H9 (cell line): ENCODE results near the gene PLCH1. TPM values are rescaled to one million over a fixed set of nuclear protein-coding genes. Genes with fewer than 3 reads are reported as not detected.

Experiments used
- DNase-seq: peaks from one replicate; pipeline ENCODE4 v3.0.0-alpha.2; 2017
- H2AFZ ChIP-seq: one replicate; pipeline ENCODE4 v1.6.1; 2013; ENCODE audit warnings: mild to moderate bottlenecking, low read length, control low read depth, moderate library complexity
- H2AK5ac ChIP-seq: 2 replicates; pipeline ENCODE4 v1.6.1; 2013; ENCODE audit warnings: low read length, control low read depth, mixed read lengths; ENCODE audit not compliant: insufficient read length
- H2BK120ac ChIP-seq: one replicate; pipeline ENCODE4 v1.6.1; 2013; ENCODE audit warnings: low read depth, mild to moderate bottlenecking, low read length, control low read depth, inconsistent platforms; ENCODE audit not compliant: poor library complexity, severe bottlenecking
- H2BK12ac ChIP-seq: 2 replicates; pipeline ENCODE4 v1.6.1; 2013; ENCODE audit warnings: low read length, control low read depth, mixed read lengths, low read depth; ENCODE audit not compliant: insufficient read length
- H2BK15ac ChIP-seq: 2 replicates; pipeline ENCODE4 v1.6.1; 2013; ENCODE audit warnings: low read depth, low read length, control low read depth
- H2BK20ac ChIP-seq: one replicate; pipeline ENCODE4 v1.6.1; 2013; ENCODE audit warnings: low read depth, mild to moderate bottlenecking, low read length, control low read depth, inconsistent platforms; ENCODE audit not compliant: poor library complexity, severe bottlenecking
- H2BK5ac ChIP-seq: 2 replicates; pipeline ENCODE4 v1.6.1; 2013; ENCODE audit warnings: low read length, control low read depth, mixed read lengths; ENCODE audit not compliant: insufficient read length
- H3K14ac ChIP-seq: 2 replicates; pipeline ENCODE4 v1.6.1; 2013; ENCODE audit warnings: low read length, control low read depth; ENCODE audit not compliant: insufficient read depth
- H3K18ac ChIP-seq: 2 replicates; pipeline ENCODE4 v1.6.1; 2013; ENCODE audit warnings: low read depth, mild to moderate bottlenecking, mixed read lengths, low read length, control low read depth; ENCODE audit not compliant: insufficient read length
- H3K23ac ChIP-seq: 2 replicates; pipeline ENCODE4 v1.6.1; 2013; ENCODE audit warnings: low read length, control low read depth, mixed read lengths, low read depth; ENCODE audit not compliant: insufficient read length
- H3K23me2 ChIP-seq: 2 replicates; pipeline ENCODE4 v1.6.1; 2013; ENCODE audit warnings: low read depth, mild to moderate bottlenecking, mixed read lengths, low read length, control low read depth; ENCODE audit not compliant: insufficient read length, poor library complexity, severe bottlenecking
- H3K27ac ChIP-seq: 2 replicates; pipeline ENCODE4 v1.5.1; 2013; ENCODE audit warnings: low read length, control low read depth, mixed read lengths, low read depth; ENCODE audit not compliant: insufficient read length
- H3K27me3 ChIP-seq: 2 replicates; pipeline ENCODE4 v1.6.1; 2013; ENCODE audit warnings: low read length, control low read depth, inconsistent platforms; ENCODE audit not compliant: insufficient read depth
- H3K4ac ChIP-seq: 2 replicates; pipeline ENCODE4 v1.6.1; 2013; ENCODE audit warnings: low read depth, mild to moderate bottlenecking, control low read depth, inconsistent platforms, low read length, moderate library complexity
- H3K4me1 ChIP-seq: 2 replicates; pipeline ENCODE4 v1.6.1; 2013; ENCODE audit warnings: low read length, control low read depth, inconsistent platforms; ENCODE audit not compliant: insufficient read depth
- H3K4me2 ChIP-seq: 2 replicates; pipeline ENCODE4 v1.6.1; 2013; ENCODE audit warnings: low read length, control low read depth, mixed read lengths; ENCODE audit not compliant: insufficient read length, insufficient read depth
- H3K56ac ChIP-seq: 2 replicates; pipeline ENCODE4 v1.6.1; 2013; ENCODE audit warnings: low read depth, mild to moderate bottlenecking, mixed read lengths, low read length, control low read depth; ENCODE audit not compliant: insufficient read length
- H3K79me1 ChIP-seq: 2 replicates; pipeline ENCODE4 v1.6.1; 2013; ENCODE audit warnings: low read depth, mild to moderate bottlenecking, moderate library complexity, low read length, control low read depth, inconsistent platforms; ENCODE audit not compliant: insufficient read depth, poor library complexity, severe bottlenecking
- H3K79me2 ChIP-seq: 2 replicates; pipeline ENCODE4 v1.6.1; 2013; ENCODE audit warnings: low read length, control low read depth, inconsistent platforms; ENCODE audit not compliant: insufficient read depth
- H3K9ac ChIP-seq: 2 replicates; pipeline ENCODE4 v1.6.1; 2013; ENCODE audit warnings: low read length, control low read depth, mixed read lengths; ENCODE audit not compliant: insufficient read length; ENCODE audit errors: extremely low read depth
- H3K9me3 ChIP-seq: one replicate; pipeline ENCODE4 v1.6.1; 2013; ENCODE audit warnings: low read depth, low read length, inconsistent platforms; ENCODE audit not compliant: control insufficient read depth
- H3T11ph ChIP-seq: one replicate; pipeline ENCODE4 v1.6.1; 2013; ENCODE audit warnings: mild to moderate bottlenecking, low read length, control low read depth, inconsistent platforms
- H4K20me1 ChIP-seq: one replicate; pipeline ENCODE4 v1.6.1; 2013; ENCODE audit not compliant: control insufficient read depth, insufficient read length, insufficient read depth
- H4K5ac ChIP-seq: 2 replicates; pipeline ENCODE4 v1.6.1; 2013; ENCODE audit warnings: low read depth, mild to moderate bottlenecking, mixed read lengths, low read length, control low read depth; ENCODE audit not compliant: insufficient read length
- H4K8ac ChIP-seq: replicated peaks from 2 replicates; pipeline ENCODE4 v1.6.1; 2013; ENCODE audit warnings: low read length, control low read depth, mixed read lengths, low read depth; ENCODE audit not compliant: insufficient read length
- H4K91ac ChIP-seq: 2 replicates; pipeline ENCODE4 v1.6.1; 2013; ENCODE audit warnings: low read depth, mild to moderate bottlenecking, moderate library complexity, mixed read lengths, low read length, control low read depth; ENCODE audit not compliant: insufficient read length
- H3K27ac Mint-ChIP-seq, 3 experiments: 2 replicates in 2 of 3; 3 replicates in 1 of 3; pipeline ENCODE4 v1.8.0; 2020 to 2021; ENCODE audit warnings: mixed read lengths in 3 of 3, mild to moderate bottlenecking in 1 of 3, moderate library complexity in 1 of 3
- H3K27me3 Mint-ChIP-seq: 2 replicates; pipeline ENCODE4 v1.8.0; 2021; ENCODE audit warnings: low read depth, mild to moderate bottlenecking, moderate library complexity, mixed read lengths
- H3K36me3 Mint-ChIP-seq, 3 experiments: 2 replicates in 2 of 3; 3 replicates in 1 of 3; pipeline ENCODE4 v1.8.0; 2020 to 2021; ENCODE audit warnings: low read depth in 3 of 3, mixed read lengths in 3 of 3; ENCODE audit not compliant: insufficient read depth in 1 of 3
- H3K4me1 Mint-ChIP-seq, 2 experiments: 2 replicates each; pipeline ENCODE4 v1.8.0; 2020; ENCODE audit warnings: mixed read lengths in 2 of 2
- H3K4me3 Mint-ChIP-seq, 2 experiments: 2 replicates in 1 of 2; 3 replicates in 1 of 2; pipeline ENCODE4 v1.8.0; 2020 to 2021; ENCODE audit warnings: mild to moderate bottlenecking in 2 of 2, mixed read lengths in 2 of 2, moderate library complexity in 1 of 2
- H3K9me3 Mint-ChIP-seq, 2 experiments: 2 replicates in 1 of 2; 3 replicates in 1 of 2; pipeline ENCODE4 v1.8.0; 2020; ENCODE audit warnings: mild to moderate bottlenecking in 2 of 2, mixed read lengths in 2 of 2, moderate library complexity in 1 of 2
- WGBS: extraction: QIAGEN DNeasy Blood & Tissue Kit; methylation state at CpG from one replicate; pipeline ENCODE4 v1.1.7; 2013; ENCODE audit warnings: missing lambda C conversion rate, low lambda C conversion rate, mixed read lengths; ENCODE audit not compliant: insufficient read length; ENCODE audit errors: extremely low coverage; 5-methylcytosine and 5-hydroxymethylcytosine counted together
- total RNA-seq: library from RNA; stranded (reverse); gene quantifications from 2 replicates; pipeline ENCODE4 v1.2.1, GENCODE V29; 2021
- TF ChIP-seq, protein P1 (sequence below): fragments of 200-600 bp; sonication (generic); conservative IDR thresholded peaks from 3 replicates; pipeline ENCODE4 v1.8.0; 2021; ENCODE audit warnings: antibody characterized with exemption, mild to moderate bottlenecking

PLCH1 gene
- total RNA-seq, 1 experiment from 2014 or later, result 19.0 TPM

DNA sequence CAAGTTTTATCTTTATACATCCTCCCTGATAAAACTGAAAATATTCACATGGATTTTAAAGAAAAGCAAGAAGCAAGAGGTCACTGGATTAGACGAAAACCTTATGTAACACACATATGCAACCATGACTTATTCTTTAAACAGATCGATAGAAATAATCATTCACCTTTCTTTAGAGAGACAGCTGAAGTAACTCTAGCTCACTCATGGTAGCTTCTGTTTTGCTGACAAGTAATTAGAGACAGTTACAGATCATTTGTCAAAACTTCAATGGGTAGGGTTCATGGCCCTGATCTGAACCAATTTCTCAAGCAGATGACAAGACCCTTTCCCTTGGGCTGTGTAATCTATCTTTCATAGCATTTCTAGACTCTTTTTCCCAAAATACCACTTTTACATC lies 74.5 kb downstream of the PLCH1 start:
- H3K27me3 ChIP-seq, result no peaks in the 10 kb centered on the region
- H3T11ph ChIP-seq, result no peak overlapping the region
- H4K91ac ChIP-seq, result no peak overlapping the region
- no peaks in the 10 kb centered on the region for H3K79me2 ChIP-seq
- no peak overlapping the region for H3K4me2 ChIP-seq
- H3K27ac Mint-ChIP-seq, result no peak overlapping the region; a peak in 1 of 7 replicates
- H3K4me1 ChIP-seq, result no peaks in the 10 kb centered on the region; the same call in 1 of the 2 replicates
- no peak overlapping the region for H3K18ac ChIP-seq
- H3K36me3 Mint-ChIP-seq, result no peaks in the 10 kb centered on the region; a peak in 1 of 7 replicates
- no peak overlapping the region for H2AFZ ChIP-seq
- no peak overlapping the region for H2AK5ac ChIP-seq
- H3K9ac ChIP-seq, result no peak overlapping the region
- no peak overlapping the region for H3K4ac ChIP-seq
- H3K27ac ChIP-seq, result no peak overlapping the region
- no CpG with 5 or more reads among the region's 2 CpGs for WGBS
- H2BK15ac ChIP-seq, result no peak overlapping the region
- no peaks in the 10 kb centered on the region for H4K20me1 ChIP-seq
- no peak overlapping the region for H4K8ac ChIP-seq
- no peaks in the 10 kb centered on the region for H3K9me3 ChIP-seq
- H3K4me1 Mint-ChIP-seq, result peaks cover under 1% of the 10 kb centered on the region in 2 experiments
- H4K5ac ChIP-seq, result no peak overlapping the region
- no peaks in the 10 kb centered on the region for H3K23me2 ChIP-seq
- no peak for DNase-seq
- H3K23ac ChIP-seq, result no peak overlapping the region
- H2BK120ac ChIP-seq, result no peak overlapping the region
- no peak overlapping the region for H3K4me3 Mint-ChIP-seq
- no peaks in the 10 kb centered on the region for H3K9me3 Mint-ChIP-seq
- no peak overlapping the region for H2BK20ac ChIP-seq
- TF ChIP-seq, protein P1, sequence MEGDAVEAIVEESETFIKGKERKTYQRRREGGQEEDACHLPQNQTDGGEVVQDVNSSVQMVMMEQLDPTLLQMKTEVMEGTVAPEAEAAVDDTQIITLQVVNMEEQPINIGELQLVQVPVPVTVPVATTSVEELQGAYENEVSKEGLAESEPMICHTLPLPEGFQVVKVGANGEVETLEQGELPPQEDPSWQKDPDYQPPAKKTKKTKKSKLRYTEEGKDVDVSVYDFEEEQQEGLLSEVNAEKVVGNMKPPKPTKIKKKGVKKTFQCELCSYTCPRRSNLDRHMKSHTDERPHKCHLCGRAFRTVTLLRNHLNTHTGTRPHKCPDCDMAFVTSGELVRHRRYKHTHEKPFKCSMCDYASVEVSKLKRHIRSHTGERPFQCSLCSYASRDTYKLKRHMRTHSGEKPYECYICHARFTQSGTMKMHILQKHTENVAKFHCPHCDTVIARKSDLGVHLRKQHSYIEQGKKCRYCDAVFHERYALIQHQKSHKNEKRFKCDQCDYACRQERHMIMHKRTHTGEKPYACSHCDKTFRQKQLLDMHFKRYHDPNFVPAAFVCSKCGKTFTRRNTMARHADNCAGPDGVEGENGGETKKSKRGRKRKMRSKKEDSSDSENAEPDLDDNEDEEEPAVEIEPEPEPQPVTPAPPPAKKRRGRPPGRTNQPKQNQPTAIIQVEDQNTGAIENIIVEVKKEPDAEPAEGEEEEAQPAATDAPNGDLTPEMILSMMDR, result no peak
- H2BK12ac ChIP-seq, result no peak overlapping the region
- H3K14ac ChIP-seq, result no peak overlapping the region
- no peak overlapping the region for H2BK5ac ChIP-seq
- H3K79me1 ChIP-seq, result no peaks in the 10 kb centered on the region
- no peaks in the 10 kb centered on the region for H3K27me3 Mint-ChIP-seq
- H3K56ac ChIP-seq, result no peak overlapping the region
